Mesenteric fat pad (tissue), 1 donor: ENCODE measurements around the gene ZFYVE28. TPM values are rescaled to one million over a fixed set of nuclear protein-coding genes. Genes with fewer than 3 reads are reported as not detected.

Source experiments
- DNase-seq: peaks from one replicate; pipeline ENCODE4 v3.0.0-alpha.2; 2020; ENCODE audit warnings: low spot score
- total RNA-seq: library from RNA; stranded (reverse); fragmentation: NEBNext Ultra II Directional; extraction: Animal tissue kit (Norgen Biotek cat#: 25700); gene quantifications from one replicate; pipeline ENCODE4 v1.2.1, GENCODE V29; 2021
- donor health status: DM: yes; HTN: yes; CAD: no.

Gene ZFYVE28
- total RNA-seq, 1 donor from 2014 or later: 12.9 TPM

DNA sequence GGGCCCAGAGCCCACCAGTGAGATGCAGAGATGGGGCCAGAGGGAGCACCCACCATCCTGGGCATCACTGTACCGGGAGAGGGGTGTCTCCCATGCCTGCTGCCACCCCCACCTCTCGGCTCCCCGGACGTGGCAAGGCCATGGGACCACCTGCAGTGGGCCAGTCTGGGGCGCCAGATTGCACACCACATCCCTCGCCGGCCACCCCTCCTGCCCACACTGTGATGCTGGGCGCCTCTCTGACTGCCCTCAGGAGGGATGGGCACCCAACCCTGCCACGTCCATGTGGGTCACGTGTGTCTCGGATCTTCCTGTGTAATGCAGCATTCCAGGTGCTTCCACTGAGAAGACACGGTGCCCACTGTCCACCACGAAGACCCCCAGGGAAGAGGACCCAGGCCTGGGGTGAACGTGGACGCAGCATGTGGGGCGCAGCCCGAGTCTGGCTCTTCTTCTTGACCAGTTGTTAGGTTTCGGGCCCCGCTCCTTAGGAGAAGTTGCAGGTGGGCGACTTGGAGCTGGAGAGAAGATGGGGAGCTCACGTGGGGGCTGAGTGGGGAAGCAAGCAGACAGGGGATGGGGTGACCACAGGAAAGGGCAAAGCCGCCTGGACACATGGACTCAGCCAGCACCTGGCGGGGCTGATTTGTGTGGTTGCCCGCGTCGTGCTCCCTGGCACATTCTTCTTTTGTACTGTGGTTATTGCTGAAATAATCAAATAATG lies 47.7 kb downstream of the ZFYVE28 start:
- DNase-seq: no peak

DNA sequence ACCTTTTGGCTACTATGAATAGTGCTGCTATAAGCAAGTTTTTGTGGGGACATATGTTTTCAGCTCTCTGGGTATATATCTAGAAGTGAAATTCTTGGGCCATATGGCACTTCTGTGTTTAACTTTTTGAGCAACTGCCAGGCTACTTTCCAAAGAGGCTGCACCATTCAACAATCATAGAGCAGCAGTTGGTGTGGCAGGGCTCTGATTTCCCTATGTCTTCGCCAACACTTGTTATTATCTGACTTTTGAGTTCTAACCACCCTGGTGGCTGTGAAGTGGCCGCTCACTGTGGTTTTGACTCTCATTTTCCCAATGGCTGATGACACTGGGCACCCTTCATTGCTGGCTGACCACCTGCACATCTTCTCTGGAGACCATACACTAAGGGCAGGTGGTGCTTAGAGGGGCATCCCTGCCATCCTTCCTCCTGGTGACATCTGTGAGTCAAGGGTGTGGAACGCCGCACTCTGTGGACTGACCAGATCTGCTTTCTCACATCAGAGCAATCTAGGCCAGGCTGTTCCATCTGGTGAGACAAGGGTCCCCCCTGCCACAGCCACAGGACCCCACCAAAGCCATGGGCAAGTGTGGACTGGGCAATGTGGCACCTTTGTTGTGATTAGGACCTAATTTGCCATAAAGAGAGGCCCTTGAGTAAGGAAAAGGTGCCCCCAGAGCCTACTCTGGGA lies 49.6 kb downstream of the ZFYVE28 start:
- no peak for DNase-seq

DNA sequence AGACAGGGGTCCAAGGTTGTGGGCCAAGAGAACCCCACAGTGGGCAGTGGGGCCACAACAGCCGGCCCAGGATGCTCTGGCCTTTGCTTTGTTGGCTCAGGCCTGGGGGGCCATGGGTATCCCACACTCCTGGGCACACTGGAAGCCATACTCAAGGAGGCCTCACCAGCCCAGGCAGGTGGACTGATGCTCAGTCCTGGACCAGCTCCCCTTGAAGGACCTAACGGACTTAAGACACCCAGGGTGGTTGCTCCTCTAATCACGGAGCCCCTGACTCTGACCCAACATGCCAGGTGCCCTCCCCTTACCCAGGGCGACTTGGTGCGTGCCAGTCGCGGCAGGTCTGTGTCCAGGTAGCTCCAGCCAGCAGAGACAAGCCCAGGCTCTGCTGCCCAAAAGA lies 50.8 kb downstream of the ZFYVE28 start:
- no peak for DNase-seq

DNA sequence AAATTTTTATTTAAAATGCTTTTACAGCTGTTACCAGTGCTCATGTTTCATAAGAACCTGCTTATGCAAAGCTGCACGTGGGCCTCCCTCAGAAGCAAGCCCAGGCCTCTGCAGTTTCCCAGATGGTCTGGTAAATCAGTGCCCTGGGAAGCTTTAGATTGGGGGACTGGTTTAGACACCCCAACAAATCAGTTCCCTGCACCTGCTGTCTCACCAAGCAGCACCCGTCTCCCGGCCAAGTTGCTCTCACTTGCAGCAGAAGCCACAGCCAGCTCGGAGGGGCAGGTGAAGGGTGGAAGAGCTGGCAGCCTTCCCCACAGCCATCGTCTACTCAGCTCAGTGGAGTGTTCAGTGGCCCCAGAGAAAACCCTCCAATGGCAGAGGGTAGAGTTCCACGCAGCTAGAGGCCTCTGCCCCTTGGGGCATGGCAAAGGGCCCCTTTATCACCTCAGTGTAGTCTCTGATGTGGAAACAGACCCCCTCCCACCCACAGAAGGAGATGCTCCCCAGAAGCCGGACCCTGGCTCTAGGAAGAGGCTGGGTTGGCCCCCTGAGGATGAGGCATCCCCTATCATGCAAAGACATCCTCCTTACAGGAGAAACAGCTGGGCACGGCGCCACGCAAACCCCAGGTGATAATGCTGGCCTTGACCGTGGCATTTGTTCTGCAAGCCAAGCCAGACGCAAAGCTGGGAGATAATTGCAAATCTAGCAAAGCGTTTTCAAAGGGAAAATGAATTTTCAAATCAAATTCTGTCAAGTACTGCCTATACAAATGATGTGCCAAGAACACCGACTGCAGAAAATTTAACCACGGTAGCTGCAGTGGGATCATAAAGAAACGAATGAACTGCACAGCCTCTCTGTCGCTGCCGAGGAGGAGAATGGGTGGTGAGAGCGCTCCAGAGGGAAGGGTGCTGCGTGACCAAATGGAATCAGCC lies 51.9 kb downstream of the ZFYVE28 start:
- no peak for DNase-seq

DNA sequence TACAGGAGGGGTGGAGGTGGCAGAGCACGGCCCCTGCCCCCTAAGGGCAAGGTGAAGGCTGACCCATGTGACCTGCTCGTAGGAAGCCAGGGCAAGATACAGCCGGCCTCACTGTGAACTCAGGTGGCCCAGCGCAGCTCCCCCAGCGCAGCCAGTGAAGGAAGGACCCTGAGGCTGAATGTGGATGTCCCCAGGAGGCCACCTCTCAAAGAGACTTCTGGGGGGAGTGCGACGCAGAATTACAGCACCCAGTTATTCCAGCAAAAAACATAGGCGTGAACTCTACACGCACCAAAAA lies 52.6 kb downstream of the ZFYVE28 start:
- DNase-seq: no peak

DNA sequence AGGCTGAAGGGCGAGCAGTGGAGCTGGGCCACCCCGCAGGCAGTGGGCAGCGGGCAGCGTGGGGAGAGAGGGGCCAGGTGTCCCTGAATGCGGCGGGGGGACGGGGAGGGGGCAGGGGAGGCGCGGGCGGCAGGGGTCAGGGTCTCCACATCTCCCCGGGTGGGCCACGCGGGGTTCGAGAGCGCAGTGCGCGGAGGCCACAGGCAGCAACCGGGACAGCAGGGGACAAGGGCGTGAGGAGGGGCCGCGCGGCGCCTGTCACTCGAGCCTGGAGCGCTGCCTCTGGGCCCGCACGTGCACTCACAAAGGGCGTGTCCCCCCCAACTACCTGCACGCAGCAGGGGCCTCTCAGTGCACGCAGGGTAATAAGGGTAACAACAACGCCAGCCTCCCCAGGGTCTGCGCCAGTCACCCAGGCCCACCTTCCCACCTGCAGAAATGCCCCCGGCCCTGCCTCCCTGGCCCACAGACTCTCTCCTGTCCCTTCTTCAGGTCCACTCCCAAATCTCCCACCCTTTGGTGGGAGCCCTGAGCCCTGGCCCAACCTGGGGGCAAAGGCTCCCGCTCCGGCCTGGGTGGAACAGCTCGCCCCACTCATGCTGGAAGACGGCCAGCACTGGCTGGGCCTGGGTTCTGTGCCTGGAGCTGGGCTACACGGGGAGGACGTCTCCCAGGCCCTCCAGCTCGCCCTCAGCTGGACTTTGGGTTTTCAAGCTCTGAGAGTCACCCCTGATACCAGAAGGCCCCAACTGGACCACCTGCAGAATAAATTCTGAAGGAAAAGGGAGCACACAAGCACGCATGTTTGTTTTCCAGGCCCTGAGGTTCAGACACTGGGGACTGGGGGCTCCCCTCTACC lies 53.2 kb downstream of the ZFYVE28 start:
- DNase-seq: no peak

DNA sequence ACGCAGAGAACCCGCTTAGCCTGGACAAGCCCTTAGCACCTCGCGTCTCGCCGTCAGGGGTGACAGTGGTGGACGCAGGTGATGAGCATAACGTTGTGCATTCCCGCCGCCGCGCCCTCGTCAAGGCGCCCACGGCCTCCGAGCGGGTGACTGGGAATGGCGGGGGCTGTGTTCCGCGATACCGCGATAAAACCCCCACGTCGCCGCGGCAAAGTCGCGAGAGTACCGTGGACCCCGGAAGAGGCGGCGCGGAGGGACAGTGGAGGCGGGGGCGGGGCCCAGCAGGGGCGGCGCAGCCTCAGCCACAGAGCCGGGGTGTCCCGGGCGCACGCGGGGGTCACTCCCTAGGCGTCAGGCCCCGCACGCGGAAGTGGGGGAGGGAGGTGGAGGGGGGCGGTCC lies 53.8 kb downstream of the ZFYVE28 start:
- no peak for DNase-seq

DNA sequence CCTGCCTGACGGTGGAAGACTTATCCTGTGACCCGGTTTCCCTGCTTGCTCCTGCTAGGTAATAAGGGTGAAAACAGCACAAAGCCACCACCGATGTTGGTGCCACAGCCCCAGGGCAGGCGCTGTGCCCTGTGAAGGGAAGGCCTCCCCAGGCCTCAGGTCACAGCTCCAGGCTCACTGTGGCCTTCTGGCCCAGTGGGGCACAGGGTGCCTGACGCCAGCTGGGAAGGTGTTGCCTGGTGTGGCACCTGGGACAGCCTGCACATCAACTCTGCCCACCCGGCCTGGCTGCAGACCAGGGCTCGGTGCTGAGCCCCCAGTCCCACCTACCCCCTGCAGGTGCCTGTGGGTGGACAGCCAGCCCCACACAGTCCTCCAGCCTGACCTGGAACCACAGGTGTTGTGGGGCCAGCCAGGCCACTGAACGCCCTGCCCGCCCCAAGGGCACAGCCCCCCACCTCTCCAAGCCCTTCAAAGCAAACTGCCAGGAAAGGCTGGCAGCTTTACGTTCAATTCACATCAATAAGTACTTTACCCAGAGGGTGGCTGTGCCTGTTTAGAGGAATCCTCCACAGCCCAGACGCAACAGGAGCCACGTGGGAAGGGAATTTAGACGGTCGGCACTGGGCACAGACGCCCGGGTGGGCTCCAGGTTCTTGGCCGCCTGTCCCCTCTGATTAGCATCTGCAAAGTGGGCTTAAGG lies 54.3 kb downstream of the ZFYVE28 start:
- DNase-seq: no peak

DNA sequence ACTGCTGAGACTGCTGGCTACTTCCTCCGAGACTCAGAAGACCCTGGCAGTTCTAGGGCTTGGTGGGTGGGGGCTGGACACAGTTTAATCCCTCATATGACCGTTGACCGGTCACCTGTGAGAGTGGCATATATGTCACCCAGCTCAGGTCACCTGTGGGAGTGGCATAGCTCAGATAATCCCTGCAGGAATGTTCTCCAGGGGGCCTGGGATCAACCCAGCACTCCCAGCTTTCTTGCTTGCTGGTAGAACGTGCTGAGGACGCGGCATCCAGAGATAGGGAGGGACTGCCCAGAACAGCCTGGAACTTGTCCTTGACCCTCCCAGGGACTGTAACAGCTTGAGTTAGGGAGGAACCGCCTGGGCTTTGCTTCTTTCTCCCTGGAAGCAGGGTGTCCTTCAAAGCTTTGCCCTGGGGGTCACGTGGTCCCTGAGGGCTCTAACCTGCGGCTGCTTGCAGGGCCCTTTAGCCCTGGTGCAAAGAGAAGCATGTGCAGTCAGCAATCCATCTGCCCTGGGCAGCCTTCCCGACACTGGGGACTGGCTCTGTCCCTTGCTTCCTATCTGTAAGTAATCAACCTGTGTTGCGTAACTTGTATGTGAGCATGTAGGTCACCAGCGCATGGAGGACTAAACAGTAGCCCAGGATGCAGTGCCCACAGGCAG lies 55.3 kb downstream of the ZFYVE28 start:
- DNase-seq: no peak

DNA sequence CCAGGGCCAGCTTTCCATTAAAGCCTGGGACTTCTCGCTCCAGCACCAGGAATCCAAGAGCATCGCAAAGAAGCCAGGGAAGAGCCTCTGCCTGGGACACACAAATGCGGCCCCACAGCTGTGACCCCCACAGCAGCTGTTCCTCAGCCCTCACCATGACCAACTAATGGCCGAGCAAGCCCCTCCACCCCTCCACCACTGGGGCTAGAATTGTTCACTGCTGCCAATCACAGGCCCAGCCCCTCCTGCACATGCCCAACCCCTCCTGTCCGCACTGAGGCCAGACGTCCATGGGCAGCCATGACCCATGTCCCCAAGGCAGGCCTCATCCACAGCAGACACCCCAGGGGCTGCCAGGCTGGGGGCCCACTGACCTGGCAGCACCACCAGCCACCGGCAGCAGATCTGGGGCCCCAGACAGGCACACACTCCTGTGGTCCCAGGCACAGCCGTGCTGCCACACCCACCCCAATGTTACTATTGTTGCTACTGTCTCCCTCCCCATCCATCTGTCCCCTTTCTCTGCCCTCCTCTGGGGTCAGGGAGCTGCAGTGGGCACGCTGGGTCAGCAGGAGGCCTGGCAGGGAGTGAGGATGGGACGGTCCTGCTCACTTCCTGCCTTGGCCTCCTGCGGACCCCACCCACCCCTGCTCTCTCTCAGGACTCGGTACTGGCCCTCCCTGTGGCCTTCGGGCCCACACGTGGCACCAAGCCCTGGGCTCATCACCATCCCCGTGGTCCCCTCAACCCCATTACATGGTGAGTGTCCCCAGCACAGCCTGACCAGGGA lies 56.0 kb downstream of the ZFYVE28 start:
- no peak for DNase-seq

DNA sequence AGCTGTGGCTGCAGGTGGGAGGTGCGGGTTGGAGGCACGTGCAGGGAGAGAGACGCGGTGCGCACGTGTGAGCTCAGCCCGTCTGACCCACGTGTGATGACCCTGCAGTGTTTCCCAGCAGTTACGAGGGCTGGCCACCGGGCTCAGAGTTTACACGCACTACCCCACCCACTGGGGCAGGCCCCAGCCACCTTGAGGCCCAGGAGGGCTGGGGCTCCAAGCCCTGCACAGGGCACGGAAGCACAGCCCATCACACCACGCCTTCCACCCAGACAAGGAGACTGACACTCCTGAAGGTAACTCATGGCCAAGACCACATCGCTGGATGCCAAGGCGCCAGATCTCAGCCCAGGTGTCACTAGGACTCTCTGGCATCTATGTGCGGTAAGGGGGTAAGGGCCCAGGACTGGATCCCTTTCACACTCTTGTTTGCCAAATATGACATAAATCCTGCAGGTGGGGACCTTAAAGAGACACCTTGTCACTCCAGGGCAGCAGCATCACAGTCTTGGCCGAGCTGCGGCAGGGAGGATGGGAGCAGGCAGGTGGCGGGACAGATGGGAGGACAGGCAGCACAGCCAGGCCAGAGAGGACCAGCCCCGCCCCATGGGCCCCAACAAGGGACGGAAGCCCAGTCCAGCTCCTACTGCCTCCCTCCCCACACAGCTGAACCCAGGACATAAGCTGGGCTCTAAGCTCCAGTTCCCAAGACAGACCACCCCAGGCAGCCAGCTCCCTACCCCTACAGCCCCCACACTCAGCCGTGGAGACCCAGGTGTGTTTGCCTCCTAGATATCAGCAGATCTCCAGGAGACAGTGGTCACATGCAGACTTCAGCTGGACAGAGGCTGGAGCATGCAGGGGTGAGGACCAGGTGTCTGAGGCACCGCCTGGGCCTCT lies 56.8 kb downstream of the ZFYVE28 start:
- DNase-seq: no peak

DNA sequence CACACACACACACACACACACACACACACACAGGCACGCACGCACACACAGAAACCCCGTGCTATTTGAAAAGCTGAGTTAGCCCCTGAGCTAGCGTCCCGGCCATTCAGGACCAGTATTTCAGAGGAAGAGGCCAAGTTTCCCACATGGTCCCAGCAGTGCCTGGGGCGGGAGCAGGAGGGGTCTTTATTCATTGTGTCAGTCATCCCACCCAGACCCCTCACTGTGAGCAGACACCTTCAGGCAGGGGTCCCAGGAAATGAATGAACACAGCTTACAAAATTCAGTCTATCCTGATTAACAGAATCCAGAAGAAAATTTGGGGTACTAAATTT lies 58.1 kb downstream of the ZFYVE28 start:
- no peak for DNase-seq

DNA sequence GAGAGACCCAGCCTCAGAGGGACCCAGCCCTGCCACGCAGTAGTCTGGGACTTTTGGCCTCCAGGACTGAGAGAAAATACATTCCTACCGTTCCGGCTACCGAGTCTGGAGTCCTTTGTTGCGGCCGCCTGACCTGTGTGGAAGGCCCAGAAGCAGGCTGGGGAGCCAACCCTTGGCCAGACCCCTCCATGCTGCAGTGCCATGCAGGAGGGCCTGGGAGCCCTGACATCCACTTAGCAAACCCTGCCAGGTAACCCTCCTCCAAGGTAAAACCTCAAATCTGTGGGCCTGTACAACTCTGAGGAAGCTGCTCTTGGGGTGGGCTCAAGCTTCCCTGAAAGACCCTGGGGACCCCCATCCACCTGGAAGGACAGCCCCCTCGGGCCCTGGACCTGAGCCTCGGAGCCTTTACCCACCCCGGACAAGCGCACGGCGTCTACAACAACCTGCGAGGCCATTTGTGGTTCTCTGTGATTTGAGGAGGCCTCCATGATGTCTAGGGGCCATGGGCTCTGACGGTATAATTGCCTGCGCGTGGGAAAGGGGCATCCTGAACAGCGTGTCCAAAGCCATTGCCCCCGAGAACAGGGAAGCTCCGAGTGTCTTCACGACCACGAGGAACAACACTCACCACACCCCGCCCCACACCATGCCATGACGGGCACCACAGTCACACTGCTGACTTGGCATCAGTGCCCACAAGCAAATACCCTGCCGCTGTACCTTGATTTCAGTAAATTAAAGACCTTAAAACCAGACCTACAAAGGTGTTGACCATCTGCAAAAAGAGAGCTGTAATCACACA lies 58.7 kb downstream of the ZFYVE28 start:
- DNase-seq: no peak

DNA sequence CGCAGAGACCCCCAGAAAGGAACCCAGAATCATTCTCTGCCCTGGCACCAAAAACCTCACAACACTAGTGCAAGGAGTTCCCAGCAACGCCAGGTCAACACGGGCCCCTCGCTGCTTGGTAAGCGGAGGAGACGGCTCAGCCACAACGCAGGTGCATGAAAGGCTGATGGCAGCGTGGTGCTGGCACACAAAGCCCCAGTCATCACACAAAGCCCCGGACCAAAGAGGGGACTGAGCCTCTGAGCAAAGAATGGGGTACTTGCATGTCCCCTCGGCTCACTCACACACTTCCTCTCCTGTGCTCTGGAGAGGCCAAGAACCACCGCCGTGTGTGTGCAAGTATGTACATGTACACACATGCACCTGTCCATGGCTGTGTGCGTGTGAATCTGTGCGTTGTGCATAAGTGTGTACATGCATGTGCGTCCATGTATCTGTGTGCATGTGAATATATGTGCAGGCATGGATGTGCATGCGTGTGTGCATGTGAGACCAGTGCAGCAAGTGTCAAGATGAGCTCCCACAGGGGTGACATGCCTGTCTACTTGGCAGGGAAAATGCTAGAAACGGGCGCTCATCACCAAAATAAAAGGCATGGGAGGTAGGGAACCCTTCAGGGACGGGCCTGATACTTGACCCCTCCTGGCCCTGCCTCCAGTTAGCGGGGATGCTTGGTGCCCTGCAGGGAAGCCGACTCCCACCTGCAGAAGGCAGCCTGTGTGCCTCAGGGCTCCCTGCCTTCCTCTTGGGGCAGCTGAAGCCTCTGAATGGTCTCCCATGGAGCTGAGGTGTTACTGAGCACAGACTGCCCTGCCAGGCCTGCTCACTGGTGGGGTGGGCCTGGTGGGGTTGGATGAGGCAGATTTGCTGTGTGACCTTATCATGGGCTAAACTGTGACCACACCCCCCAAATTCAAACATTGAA lies 60.4 kb downstream of the ZFYVE28 start:
- no peak for DNase-seq

DNA sequence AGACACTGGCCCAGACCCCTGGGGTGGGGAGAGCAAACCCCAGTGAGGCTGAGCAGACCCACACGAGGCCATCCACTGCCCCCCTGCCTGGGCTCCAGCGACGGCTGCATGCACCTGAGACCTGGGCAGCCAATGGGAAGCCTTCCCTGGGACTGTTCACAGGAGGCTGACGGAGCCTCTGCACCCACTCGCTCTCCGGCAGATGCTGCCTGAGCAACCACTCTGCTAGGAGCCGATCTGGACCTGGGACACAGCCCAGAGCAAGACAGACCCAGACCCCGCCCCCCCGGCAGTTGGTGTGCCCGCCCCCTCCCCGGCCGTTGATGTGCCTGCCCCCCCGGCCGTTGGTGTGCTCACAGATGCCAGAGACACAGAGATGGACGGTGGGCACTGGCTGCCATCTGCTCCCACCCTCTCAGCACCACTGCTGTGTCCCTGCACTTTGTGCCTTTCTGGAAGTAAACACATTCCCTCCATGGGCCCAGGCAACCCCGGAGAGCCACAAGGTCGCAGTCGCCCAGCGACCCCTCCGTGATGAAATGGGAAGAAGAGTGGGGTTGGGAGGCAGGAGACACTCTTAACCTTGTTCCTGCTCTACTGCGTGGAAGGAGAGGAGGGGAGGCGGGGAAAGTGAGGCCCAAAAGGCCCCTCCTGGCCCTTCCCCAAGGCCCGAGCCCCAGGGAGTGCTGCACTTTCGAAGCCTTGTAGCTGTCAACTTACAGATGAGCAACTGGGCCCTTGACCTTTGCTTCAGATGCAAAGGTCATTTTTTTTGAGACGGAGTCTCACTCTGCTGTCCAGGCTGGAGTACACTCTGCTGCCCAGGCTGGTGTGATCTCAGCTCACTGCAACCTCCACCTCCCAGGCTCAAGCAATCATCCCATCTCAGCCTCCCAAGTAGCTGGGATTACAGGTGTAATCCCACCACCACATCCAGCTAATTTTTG lies 62.0 kb downstream of the ZFYVE28 start:
- no peak for DNase-seq
